ENCODE results near the gene S100A9.
"Not testable (repeated sequence)": the region's sequence is repeated elsewhere in the genome, so short reads cannot be mapped to it uniquely, and the experiment has no call there.

The S100A9 gene

DNA sequence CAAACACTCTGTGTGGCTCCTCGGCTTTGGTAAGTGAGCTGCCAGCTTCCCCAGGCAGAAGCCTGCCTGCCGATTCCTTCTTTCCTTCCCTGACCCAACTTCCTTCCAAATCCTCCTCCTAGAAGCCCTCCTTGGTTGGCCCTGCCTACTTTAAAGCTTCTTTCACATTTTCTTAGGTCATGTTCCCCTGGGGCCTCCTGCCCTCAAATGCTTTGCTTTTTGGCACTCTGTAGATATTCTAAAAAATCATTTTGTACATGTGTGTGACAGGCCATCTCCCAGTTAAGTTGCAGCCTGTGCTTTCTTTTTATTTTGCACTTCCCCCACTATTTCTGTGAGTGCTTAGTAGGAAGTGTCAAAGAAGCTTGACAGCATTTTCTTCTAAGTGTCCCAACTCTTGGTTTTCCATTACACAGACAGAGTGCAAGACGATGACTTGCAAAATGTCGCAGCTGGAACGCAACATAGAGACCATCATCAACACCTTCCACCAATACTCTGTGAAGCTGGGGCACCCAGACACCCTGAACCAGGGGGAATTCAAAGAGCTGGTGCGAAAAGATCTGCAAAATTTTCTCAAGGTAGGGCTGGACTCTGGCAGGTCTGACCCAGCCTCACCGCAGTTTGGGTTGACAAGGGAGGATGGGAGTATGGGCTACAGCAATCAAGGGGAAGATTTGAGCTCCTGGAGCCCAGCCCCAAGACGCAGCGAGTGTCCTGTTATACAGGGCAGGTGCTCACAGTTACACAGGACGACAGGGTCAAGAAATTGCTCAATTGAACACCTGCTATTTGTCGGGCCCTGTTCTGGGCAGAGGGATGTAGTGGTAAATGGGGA is at the start of gene S100A9:
Gene S100A9, plus strand, starts transcription at position 2 of the 838 bp plus-strand sequence. Its CDS starts 430 bp downstream, at position 432.
- DNase-seq: no peak

DNA sequence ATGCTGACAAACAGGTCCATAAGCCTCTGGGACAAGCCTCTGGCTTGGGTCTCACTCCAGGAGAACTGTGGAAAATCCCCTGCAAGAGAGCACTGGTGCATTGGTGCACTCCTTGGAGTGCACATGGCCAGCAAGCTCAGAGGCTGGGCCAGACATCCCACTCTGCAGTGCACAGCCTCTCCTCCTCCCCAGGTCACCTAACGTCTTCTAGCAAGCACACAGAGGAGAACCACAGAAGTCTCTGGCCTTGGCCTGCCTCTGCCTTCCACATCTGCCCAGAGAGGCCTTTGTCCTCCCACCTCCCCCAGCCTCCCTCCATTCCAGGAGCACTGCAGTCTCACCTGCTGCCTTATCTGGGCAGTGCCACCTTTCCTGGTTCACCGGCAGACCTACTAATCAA is 49.1 kb upstream of the S100A9 start:
- no peak for DNase-seq

- DNase-seq: no peak
Observed at GRCh38 chr1:153309441-153309840, 48.2 kb upstream of the S100A9 start.

DNA sequence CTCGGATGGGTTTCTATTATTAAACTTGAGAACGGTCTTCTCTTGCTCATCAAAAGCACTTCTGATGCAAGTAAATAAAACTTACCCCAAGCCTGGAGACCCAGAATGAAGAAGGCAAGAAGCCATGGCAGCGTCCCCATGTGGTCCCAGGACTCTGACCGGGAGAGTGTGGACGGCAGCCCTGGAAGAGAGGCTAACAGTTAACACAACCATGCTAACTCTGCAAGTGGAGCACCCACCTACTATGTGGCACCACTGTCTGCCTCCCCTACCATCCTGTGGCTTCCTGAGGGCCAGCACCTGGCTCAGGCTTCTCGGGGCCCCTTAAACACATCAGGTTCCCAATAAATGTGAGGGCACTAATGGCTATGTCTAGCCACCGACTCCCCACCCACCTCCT is 47.1 kb upstream of the S100A9 start:
- DNase-seq: no peak

GRCh38 chr1:153312570-153313186 is 45.0 kb upstream of the S100A9 start, which contains the start of gene PGLYRP3:
Gene PGLYRP3, minus strand, starts transcription at chr1:153312952. Its CDS starts 2,287 bp downstream, at chr1:153310665.
- no peak for DNase-seq

DNA sequence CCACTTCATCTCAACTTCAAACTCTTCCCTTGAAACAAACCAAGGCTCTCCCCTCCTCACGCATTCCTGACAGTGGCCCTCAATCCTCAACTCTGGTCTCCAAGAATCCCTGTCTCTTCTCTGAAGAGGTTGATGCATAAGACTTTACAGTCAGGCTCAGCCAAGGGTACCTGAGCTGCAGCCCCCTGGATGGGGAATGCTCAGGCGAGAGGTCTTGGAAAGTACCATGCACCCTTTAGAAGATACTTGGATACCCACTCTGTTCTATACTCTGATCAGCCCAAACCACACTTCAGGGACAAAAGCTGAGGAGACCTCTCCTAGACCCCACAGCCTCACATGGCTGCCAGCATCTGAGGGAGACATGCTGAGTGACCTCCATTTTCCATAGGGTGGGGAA is 44.4 kb upstream of the S100A9 start:
- no peak for DNase-seq

- DNase-seq: not testable (repeated sequence)
Observed at GRCh38 chr1:153314388-153314787, 43.3 kb upstream of the S100A9 start.

- DNase-seq: not testable (repeated sequence)
Observed at GRCh38 chr1:153316013-153316412, 41.6 kb upstream of the S100A9 start.

DNA sequence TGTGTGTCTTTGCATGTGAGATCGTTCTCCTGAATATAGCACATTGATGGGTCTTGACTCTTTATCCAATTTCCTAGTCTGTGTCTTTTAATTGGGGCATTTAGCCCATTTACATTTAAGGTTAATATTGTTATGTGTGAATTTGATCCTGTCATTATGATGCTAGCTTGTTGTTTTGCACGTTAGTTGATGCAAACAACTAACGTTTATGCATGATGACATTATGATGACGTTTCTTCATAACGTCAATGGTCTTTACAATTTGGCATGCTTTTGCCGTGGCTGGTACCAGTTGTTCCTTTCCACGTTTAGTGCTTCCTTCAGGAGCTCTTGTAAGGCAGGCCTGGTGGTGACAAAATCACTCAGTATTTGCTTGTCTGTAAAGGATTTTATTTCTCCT is 39.5 kb upstream of the S100A9 start:
- DNase-seq: not testable (repeated sequence)

DNA sequence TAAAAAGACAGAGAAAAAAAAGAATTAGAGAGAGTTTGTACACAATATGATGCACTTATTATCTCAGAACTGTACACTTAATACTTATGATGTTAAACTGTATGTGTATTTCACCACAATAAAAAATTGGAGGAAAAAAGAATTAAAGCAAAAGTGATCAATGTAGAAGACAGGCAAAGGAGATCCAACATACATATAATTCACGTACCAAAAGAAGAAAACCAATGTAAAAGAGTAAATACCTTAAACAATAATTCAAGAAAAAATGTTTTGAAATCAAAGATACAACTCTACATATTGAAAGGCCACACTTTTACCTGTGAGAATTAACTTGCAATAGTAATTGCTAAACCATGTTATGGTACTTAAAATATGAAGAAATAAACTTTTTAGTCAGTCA is 35.1 kb upstream of the S100A9 start:
- DNase-seq: no peak

DNA sequence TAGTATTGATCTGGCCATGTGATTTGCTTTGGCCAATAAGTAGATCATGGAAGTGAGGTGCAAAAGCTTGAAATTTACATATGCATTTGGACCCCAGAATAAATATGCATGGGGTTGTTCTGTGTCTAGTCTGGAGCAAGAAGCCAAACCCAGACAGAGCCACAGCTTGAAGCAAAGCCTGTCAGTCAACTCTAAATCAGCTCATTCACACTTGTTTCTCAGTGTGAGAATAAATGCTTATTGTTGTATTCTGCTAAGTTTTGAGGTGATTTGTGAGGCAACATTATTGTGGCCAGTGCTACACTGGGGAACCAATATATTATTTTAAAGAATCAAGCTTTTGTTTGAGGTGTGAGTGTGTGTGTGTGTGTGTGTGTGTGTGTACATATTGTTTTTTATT is 32.7 kb upstream of the S100A9 start:
- DNase-seq: no peak

GRCh38 chr1:153333902-153334301 is 23.8 kb upstream of the S100A9 start:
- no peak for DNase-seq

GRCh38 chr1:153336650-153337049 is 21.0 kb upstream of the S100A9 start:
- DNase-seq: no peak

DNA sequence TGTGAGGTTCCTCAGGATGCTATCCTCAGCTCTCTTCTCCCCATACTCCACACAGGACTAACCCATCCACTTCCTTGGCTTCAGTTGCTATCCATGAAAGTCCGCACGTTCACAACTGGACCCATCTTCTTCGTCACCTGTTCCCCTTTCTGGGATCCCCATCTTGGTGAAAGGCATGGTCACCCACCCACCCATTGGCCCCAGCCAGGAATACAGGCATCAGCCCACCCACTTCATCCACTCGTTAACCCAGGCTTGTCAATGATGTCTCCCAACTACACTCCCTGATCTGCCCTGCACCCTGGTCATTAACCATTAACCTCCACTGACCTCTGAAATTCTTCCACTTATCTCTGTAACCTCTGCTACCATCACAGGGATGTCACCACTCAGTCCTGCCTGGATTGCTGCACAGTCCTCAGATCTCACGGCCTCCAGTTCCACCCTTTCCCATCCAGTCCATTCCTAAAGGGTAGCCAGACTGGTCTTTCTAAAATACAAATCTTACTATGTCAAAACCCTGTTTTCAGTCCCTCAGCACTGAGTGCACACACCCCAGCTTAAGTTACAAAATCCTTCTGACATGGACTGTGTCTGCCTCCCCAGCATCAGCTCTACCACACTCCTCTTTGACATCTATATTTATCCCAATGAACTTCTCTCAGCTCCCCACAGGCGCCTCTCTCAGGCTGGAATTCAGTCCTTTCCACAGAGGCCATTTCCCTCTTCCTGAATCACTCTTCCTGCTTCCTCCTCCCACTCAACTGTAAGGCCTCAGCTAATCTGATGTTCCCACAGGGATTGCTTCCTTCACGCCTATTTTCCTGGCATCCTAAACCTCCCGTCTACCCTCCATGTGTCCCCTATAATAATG is 19.4 kb upstream of the S100A9 start:
- DNase-seq: no peak

- DNase-seq: no peak
Observed at GRCh38 chr1:153339802-153340201, 17.9 kb upstream of the S100A9 start.

GRCh38 chr1:153340356-153340755 is 17.3 kb upstream of the S100A9 start:
- no peak for DNase-seq

DNA sequence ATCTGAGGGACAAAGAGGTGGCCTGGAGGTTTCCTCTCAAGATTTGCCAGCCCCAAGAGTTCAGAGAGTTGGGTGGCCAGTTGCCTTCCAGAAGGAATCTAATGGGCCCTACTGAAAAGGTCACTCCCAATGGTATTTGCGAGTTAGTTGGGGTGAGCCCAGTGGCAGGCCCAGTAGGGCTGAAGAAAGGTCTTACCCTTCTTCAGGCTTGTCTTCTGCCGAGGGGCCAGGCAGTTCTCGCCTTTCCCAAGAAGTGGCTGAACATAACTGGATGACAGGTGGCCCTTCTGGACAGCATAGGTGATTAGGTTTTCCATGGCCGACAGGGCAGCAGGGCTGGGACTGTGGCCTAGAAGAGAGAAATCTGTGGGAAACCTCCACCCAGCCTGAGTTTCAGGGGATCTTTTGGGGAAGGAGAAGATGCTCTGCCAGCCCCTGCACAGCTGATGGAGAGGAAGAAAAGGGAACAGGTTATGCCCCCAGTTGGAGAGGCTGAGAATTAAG is 16.2 kb upstream of the S100A9 start:
- no peak for DNase-seq

GRCh38 chr1:153342178-153342577 is 15.5 kb upstream of the S100A9 start:
- no peak for DNase-seq

DNA sequence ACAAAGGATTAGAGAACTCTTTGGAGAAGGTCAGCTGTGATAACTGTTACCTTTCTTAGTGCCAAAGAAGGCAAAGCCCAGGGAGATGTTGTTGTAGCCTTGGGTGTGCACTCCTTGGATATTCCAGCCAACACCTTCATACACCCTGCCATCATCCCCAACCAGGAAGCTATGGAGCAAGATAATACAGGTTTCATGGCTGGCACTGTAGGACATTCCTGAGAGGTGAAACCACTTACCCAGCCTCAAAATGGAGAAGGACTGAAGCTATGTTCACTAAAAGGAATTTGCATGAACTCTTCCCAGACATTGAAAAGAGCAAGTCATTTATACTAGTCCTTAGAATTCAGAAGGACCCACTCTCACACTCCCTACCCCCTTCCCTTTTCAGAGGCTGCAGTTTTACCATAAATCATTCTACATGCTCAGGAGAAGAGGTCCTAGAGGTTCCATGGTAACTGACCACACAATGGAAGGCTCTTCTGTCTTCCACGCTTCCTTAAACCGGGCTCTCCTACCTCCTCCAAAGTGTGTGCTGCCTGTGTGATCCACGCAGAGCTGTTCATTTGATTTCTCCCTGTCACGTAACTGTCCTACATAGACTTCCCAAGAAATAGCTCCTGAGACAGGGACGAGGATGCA is 14.5 kb upstream of the S100A9 start:
- DNase-seq: no peak

GRCh38 chr1:153343811-153344717 is 13.6 kb upstream of the S100A9 start:
- no peak for DNase-seq

GRCh38 chr1:153344718-153345025 is 13.0 kb upstream of the S100A9 start:
- no peak for DNase-seq
